ENCODE data around the gene EPO.

GRCh38 chr7:100720279-100720670 lies at the start of gene EPO:
- TF ChIP-seq CTCF (IDR thresholded peaks at IDR 0.05) (no peak), POLR2A (IDR thresholded peaks at IDR 0.05) (no peak), EP300 (IDR thresholded peaks at IDR 0.05) (no peak)
